ENCODE data around the gene HJURP.

The HJURP gene

DNA sequence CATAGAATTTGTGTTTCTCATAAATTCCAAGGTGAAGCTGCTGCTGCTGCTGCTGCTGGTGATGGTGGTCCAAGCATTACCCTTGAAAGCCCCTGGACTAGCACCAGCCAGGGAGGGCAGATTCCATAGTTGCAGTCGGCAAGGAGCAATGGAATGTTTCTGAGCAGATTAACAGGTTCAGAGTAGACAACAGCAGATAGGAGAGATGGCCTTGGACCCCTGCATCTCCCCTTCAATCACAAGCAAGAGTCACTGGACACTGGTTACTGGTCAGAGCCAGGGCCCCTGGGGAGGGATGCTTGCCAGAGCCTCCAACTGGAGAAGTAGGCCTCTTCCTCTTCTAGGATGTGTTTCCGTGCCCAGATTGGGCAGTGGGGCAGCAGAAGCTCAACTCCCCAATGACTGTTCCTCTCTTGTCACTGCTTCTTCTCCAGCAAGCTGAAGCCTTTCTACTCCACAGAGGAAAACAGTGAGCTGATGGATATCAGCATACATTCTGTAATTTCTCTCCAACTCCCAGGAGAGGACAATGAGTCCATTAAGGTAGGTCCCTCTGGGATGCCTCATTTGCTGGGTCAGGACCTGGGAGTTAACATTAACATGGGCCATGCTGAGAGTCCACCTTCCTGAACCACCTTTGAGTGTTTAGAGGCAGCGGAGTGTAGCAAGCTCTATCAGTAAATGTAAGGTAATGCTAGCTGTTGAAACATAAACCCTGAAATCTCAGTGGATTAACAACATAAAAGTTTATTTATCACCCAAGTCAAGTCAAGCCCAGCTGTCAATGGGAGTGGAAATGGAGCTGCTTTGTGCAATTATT lies 40.9 kb downstream of the HJURP start:
- DNase-seq = no peak

- DNase-seq = no peak
Measured at GRCh38 chr2:233811732-233812131, 42.6 kb downstream of the HJURP start.

DNA sequence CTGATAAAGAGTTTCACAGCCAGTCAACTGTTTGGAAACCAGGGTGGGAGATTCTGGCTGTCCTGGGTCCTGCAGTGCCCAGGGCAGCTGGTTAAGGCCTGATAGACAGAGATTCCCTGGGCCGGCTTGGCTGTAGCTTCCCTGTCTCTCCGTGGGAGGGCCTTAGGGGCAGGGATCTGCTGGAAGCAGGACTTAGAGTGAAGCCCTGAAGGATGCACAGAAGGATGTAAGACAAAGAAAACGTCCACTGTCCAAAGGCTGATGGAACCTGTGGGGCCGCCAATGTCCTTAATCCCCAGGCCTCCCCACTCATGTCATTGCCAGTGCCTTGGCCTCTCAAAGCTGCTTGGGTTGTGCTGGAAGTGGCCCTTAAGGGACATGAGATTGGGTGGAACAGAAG lies 43.2 kb downstream of the HJURP start:
- no peak for DNase-seq

DNA sequence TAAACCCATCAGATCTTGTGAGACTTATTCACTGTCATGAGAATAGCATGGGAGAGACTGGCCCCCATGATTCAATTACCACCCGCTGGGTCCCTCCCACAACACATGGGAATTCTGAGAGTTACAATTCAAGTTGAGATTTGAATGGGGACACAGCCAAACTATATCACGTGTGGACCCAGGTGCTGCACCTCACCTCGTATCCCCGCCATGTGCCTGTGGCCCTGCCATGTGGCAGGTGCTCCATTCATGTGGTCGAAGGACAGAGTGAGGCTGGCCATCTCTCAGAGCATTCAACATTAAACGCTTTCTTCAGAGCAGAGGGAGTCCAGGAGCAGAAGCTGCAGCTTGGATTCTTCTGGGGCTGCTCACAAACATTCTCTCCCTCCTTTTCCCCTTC lies 44.0 kb downstream of the HJURP start:
- no peak for DNase-seq

DNA sequence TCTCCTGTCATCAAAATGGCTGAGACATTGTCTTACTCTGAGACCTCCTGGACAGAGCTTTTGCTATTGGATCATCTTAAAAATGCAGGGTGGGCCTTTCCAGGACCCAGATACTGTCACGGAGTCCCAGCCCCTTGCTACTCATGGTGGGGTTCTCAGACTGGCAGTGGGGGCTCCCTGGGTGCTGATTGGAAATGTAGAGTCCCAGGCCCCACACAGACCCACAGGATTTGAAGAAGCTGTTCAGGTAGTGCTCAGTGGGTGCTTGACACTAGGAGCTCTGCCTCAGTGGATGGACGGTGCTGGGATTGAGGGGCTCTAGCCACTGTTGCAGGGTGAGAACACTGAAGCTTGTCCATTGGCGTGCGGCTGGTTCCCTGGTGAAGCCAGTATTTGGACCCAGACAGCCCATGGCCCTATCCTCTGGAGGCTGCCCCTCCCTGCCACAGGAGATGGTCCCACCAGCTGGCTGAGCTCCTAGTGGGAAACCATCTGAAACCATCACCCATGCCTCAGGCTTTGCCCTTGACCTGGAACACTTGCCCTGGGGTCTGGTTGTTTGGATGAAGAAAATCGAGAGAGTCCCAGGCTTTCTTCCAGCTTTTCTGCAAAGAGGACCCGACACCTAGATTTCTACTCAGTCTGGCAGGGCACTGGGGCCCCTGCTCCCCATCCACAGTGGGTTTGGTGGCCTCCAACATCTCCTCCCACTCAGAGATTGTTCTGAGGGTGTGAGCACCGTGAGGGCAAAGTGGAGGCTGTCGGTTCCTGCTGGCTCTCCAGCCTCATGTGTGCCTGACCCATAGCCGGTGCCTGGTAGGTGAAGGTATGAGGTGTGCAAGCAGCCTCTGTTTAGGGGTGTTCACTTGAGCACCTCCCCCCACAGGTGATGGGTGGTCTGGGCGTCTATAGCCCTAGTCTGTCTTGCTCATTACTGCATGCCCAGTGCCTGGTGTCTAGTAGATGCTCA lies 46.1 kb downstream of the HJURP start:
- no peak for DNase-seq

DNA sequence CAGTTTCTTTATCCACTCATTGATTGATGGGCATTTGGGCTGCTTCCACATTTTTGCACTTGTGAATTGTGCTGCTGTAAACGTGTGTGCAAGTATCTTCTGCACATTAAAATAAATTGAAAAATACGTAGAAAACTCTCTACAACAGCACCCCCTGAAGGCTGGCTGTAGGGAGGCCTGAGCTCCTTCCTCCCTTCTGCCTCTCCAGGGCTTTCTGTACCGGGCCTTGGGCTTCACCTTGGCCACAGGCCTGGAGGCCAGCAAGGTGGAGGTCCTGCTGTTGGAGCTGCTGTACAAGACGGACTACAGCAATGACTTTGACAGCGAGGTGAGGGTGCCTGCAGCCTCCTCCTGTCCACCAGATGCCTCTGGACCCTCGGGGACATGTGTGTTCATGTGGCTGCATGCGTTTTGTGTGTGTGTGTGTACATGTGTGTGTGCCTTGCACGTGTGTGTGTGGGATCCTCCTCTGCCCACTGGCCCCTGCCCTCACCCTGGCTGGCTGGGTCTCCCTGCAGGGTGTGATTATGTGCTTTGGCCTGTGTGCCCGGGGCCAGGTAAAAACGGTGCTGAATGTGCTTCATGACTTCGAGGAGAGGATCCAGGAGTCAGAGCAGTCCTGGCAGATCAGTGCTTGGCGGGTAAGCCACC lies 47.0 kb downstream of the HJURP start:
- DNase-seq = no peak

DNA sequence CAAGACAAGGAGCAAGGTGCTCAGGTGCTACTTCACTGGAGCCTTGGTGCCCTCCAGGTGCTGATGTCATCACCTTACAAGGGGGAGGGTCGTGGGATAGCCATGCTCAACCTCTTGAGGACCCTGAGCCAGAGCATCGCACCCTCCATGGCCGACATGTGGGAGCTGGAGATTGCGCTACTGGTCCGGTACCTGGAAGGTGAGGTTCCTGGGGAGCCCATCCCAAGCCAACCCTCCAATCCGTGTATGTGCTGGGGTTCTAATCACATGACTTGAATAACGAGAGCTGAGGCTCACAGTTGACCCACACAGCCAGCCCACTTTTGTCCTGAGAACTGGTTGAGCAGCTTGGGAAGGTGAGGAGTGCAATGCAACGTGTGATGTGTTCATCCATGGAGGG lies 50.3 kb downstream of the HJURP start:
- DNase-seq = no peak

DNA sequence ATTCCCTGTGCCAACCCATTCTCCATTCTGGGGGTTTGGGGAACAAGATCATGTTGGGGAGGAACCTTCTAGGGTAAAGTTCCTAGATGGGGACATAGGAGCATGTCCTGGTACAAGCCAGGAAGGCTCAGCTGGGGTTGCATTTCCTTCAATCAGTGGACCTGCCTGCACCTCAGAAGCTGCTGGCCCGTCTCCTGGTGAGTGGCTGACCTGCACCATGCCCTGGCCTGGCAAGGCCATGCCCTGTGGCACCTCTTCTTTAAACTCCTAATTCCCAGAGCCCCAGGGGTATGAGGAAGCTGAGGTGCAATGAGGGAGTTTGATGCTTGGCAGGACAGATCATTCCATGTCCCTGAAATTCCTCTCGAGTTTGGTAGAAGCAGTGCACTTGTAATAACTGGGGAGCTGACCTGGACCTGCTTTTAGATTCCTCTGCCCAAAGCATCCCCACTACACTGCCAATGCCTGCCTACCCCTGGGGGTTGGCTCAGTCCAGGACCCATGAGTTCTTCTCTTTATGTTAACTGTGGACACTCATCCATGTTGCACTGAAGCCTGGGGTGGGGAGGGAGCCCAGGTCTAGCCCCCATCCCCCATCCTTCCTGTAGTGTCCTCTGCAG lies 50.9 kb downstream of the HJURP start:
- no peak for DNase-seq

GRCh38 chr2:233802132-233802815 lies 52.1 kb downstream of the HJURP start:
- no peak for DNase-seq

- no peak for DNase-seq
Measured at GRCh38 chr2:233801357-233802131, 52.8 kb downstream of the HJURP start.

GRCh38 chr2:233800208-233800607 lies 54.1 kb downstream of the HJURP start:
- no peak for DNase-seq

DNA sequence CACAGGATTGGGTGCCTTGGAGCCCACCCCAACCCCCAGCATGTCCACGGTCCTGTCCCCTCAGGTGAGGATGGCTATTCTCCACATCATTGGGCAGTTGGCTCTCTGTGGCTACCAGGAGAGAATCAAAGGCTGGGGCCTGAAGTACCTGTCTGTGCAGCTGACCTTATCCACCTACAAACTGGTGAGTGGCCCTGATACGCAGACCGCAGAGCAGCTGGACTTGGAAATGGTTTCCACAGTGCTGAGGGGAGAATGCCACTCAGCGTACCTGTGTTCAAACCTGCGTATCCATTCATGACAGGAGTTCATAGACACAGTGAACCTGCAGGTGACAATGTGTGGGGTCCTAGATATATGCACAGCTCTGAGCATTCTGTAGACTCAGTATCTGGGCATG lies 54.6 kb downstream of the HJURP start:
- no peak for DNase-seq

DNA sequence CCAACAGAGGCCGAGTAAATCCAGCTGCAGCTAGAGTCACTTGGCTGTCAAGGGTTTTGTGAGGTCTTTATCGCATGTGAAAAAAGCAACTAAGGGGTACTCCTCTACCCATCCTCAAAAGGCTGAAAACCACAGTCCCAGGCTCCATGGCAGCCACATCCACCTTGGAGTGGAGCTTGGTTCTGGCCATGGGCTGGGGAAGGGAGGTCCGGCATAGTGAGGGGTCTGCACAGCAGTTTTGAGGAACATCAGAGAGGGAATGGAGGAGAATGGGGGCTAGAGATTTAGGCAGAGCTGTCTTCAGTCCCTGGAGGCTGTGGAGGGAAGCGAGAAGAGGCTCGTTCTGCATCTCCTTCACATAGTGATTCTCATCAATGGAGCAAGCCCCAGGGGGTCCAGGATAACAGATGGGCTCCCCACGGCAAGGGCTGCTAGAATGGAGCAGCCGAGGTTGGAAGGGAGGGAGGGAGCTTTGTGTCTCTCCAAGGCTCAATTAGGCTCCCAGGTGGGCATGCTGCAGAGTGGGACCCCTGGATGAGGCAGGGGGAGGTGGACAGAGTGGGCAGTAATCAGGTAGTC lies 55.2 kb downstream of the HJURP start:
- DNase-seq = no peak

DNA sequence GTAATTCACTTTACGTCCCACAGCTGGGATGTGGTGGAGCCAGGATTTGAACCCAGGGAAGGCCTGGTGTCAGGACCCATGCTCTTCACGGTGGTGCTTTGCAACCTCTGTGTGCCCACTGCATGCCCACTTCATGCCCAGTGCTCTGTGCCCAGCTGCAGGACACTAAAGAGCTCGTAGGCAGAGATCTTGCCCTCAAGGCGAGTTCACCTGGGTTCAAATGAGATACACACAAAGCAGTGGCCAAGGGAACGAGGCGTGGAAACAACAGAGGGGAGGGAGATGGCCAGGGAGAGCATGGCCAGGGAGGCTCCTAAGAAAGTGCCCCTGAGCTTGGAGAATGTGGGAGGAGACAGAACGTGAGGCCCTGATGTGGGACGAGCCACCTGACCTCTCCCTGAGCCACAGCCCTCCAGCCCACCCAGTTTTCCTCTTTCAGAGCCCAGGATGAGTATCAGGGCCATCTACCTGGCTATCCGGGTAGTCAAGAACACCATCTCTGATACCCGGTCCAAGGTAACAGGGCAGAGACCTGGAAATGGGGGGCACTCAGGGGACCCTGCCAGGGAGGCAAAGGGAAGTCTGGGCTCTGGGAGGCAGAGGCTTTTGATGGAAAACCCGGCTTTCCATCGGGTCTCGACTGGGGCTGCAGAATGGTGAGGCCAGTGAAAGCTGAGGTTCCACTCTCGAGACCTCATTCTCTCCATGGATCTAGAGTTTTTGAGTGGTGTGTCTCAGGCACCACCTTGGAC lies 55.8 kb downstream of the HJURP start:
- DNase-seq = no peak

- DNase-seq = no peak
Measured at GRCh38 chr2:233796254-233796653, 58.1 kb downstream of the HJURP start.

GRCh38 chr2:233795735-233796171 lies 58.6 kb downstream of the HJURP start:
- no peak for DNase-seq

DNA sequence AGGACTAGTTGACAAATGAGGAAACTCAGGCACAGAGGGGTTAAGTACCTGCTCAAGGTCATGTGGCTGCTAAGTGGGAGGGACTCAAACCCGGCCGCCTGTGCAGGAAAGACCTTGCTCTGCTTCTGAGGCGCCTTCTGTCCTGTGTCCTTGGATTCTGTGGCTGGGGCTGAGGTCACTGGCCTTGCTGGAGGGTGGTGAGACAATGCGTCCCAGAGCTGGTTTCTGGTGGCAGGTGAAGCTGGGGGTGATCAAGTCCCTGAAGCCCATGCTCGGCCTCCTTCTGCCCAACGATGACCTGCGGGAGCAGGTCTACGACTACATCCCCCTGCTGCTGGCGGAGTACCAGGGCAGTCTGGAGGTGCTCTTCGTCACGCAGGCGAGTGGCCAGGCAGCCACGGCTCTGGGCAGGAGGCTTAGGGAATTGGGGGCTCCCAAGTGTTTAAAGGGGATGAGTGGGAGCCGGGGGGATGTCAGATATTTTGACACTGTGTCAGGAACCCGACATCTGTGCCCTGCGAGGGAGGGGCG lies 60.1 kb downstream of the HJURP start:
- no peak for DNase-seq

DNA sequence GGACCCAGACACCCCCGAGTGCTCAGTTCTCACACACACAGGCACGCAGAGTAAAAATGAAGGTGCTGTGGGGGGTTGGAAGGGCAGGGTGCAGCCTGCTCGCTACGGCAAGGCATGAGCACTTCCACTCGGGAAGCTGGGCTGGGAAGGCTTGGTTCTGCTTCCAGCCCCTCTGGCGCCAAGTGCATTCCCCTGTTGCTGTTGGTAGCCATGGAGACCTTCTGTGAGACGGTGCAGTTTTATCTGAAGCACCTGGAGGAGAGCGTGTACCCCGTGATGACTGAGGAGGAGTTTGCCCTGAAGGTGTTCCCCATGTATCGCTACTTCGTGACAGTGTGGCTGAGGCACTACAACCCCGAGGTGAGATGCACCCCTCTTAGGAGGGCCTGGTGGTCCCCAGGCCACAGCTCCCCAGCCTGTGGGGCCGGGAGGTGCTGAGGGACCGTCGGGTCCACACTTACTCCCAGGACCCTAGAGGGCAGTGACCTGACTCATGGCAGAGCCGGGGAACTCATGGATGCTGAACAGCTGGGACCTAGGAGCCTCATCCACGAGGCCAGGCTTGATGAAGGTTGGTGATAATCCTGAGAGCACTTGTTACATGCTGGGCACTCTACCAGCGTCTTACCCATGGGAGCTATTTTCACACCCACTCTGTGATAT lies 60.7 kb downstream of the HJURP start:
- DNase-seq = no peak

DNA sequence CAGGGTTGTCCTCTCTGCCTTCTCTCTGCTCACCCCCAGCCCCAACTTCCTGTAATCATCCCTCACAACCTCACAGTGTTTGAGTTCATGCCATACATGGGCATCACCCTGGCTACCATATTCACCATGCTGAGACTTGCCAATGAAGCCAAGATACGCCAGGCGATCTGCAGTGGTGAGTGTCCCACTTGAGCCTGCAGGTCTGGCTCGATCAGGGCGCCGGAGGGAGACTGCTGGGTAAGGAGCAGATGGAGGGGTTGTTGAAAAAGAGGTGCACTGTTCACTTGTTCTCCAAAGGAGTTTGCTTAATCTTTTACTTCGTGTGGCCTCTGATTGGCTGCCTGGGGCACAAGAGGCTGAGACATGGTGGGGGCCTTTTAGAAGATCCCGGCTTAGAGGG lies 61.6 kb downstream of the HJURP start:
- DNase-seq = no peak

Data from NCI-H446 (cell line).